Body of pancreas (tissue), 4 donors: ENCODE results near the gene C11orf87. TPM values are rescaled to one million over a fixed set of nuclear protein-coding genes. Genes with fewer than 3 reads are reported as not detected.
A peak's percentile ranks its signal among the peaks of the same experiment; 100 is the strongest.

Experiments used
- ATAC-seq: fragments of 150-250 bp; one replicate; pipeline ENCODE4 v1.9.1; 2016
- DNase-seq, 4 donors: peaks; one replicate each; pipeline ENCODE4 v3.0.0-alpha.2; 2019
- H3K27ac ChIP-seq, 4 donors: fragments of 200-600 bp; sonication (generic); 1 replicate in 3 of 4; 2 replicates in 1 of 4; pipeline versions ENCODE4 v1.5.1 to v1.6.1; 2016 to 2019; ENCODE audit warnings: mild to moderate bottlenecking in 1 of 4, mixed read lengths in 1 of 4, moderate library complexity in 1 of 4
- H3K27me3 ChIP-seq, 2 donors: fragments of 200-600 bp; sonication (generic); one replicate each; pipeline ENCODE4 v1.6.0; 2016; ENCODE audit warnings: mild to moderate bottlenecking in 1 of 2
- H3K36me3 ChIP-seq, 2 donors: fragments of 200-600 bp; sonication (generic); replicated peaks in 1 of 2; 2 replicates each; pipeline ENCODE4 v1.5.1; 2016; ENCODE audit warnings: low read depth in 2 of 2; ENCODE audit not compliant: insufficient read depth in 1 of 2
- H3K4me1 ChIP-seq: fragments of 200-600 bp; sonication (generic); one replicate; pipeline ENCODE4 v1.6.0; 2016
- H3K4me3 ChIP-seq, 2 donors: fragments of 200-600 bp; sonication (generic); 1 replicate in 1 of 2; 2 replicates in 1 of 2; pipeline ENCODE4 v1.5.1; 2016 to 2019
- H3K9me3 ChIP-seq, 3 donors: fragments of 200-600 bp; sonication (generic); 1 replicate in 2 of 3; 2 replicates in 1 of 3; pipeline ENCODE4 v1.5.1; 2016
- CTCF ChIP-seq, 7 experiments: fragments of 450-650 bp in 4 of 7; fragments of 200-600 bp in 3 of 7; sonication (generic) in 3 of 7; IDR thresholded peaks; one replicate each; pipeline ENCODE4 v1.5.1; 2016 to 2019; ENCODE audit warnings: antibody characterized with exemption in 7 of 7
- POLR2A ChIP-seq, 3 donors: fragments of 450-650 bp; IDR thresholded peaks; one replicate each; pipeline ENCODE4 v1.6.1; 2016; ENCODE audit warnings: antibody characterized with exemption in 3 of 3, mild to moderate bottlenecking in 2 of 3
- WGBS, 2 donors: methylation state at CpG; one replicate each; pipeline ENCODE4 v1.1.5; 2017; 5-methylcytosine and 5-hydroxymethylcytosine counted together
- intact Hi-C: fragments of 100-400 bp; cut with DNase I; formaldehyde crosslinking; loops from one replicate; pipeline ENCODE4 v1.15.1; 2023
- total RNA-seq, 2 donors: library from RNA; depleted of rRNA; stranded (reverse); fragments of >200 nt; gene quantifications; one replicate each; pipeline ENCODE4 v1.1.0, GENCODE V29; 2016

The C11orf87 gene
- total RNA-seq, result not detected

- peak in 1 of 4 donors; percentile 7 for DNase-seq
- H3K27me3 ChIP-seq, result peaks cover 0 to 14% of the 10 kb centered on the region in 2 donors
- no peaks in the 10 kb centered on the region for H3K36me3 ChIP-seq
- 1 to 2% methylated on average over 22 to 54 of the region's 54 CpGs for WGBS, 2 donors
- peaks cover 20% of the 10 kb centered on the region for H3K4me1 ChIP-seq
- ATAC-seq, result no peak
- H3K4me3 ChIP-seq, result no peak within 1 kb of the TSS
- no peak within 1 kb of the TSS for H3K27ac ChIP-seq
- H3K9me3 ChIP-seq, result no peaks in the 10 kb centered on the region
- TF ChIP-seq CTCF (IDR thresholded peaks at IDR 0.05) (no peak), POLR2A (IDR thresholded peaks at IDR 0.05) (no peak)
- intact Hi-C loops, result no loop called here
Observed at GRCh38 chr11:109421981-109422869, at the start of gene C11orf87. Gene C11orf87, plus strand, starts transcription at chr11:109422190. Its CDS starts 1,444 bp downstream, at chr11:109423634.

- Histone ChIP-seq H3K9me3 (peaks cover 0 to 5% (median 0%) of the 10 kb centered on the region in 3 donors), H3K36me3 (no peaks in the 10 kb centered on the region), H3K27me3 (no peaks in the 10 kb centered on the region), H3K4me3 (no peak overlapping the region), H3K4me1 (no peaks in the 10 kb centered on the region), H3K27ac (no peak overlapping the region)
- no peak for DNase-seq
- TF ChIP-seq CTCF (IDR thresholded peaks at IDR 0.05), result no peak
- no peak for TF ChIP-seq POLR2A (IDR thresholded peaks at IDR 0.05)
- intact Hi-C loops, result no loop called here
- no peak for ATAC-seq
Observed at GRCh38 chr11:109374032-109374431, 48.0 kb upstream of the C11orf87 start.

- no peak overlapping the region for H3K4me3 ChIP-seq
- ATAC-seq (no peak), DNase-seq (no peak)
- no peaks in the 10 kb centered on the region for H3K27me3 ChIP-seq
- H3K36me3 ChIP-seq, result no peaks in the 10 kb centered on the region
- intact Hi-C loops, result no loop called here
- TF ChIP-seq CTCF (IDR thresholded peaks at IDR 0.05), result no peak
- no peak for TF ChIP-seq POLR2A (IDR thresholded peaks at IDR 0.05)
- H3K9me3 ChIP-seq, result peaks cover 0 to 5% (median 0%) of the 10 kb centered on the region in 3 donors
- H3K4me1 ChIP-seq, result no peaks in the 10 kb centered on the region
- no peak overlapping the region for H3K27ac ChIP-seq
- 59 to 66% methylated on average over 4 of the region's 4 CpGs for WGBS, 2 donors
Observed at GRCh38 chr11:109374441-109374840, 47.5 kb upstream of the C11orf87 start.

GRCh38 chr11:109377039-109377742 lies 44.8 kb upstream of the C11orf87 start:
- intact Hi-C loops, result no loop called here
- Histone ChIP-seq H3K4me1 (no peaks in the 10 kb centered on the region), H3K36me3 (no peaks in the 10 kb centered on the region), H3K4me3 (no peak overlapping the region), H3K27ac (no peak overlapping the region), H3K9me3 (no peaks in the 10 kb centered on the region), H3K27me3 (no peaks in the 10 kb centered on the region)
- TF ChIP-seq POLR2A (IDR thresholded peaks at IDR 0.05) (no peak), CTCF (IDR thresholded peaks at IDR 0.05) (no peak)
- 62 to 76% methylated on average over 4 of the region's 4 CpGs for WGBS, 2 donors
- ATAC-seq, result no peak
- DNase-seq, result no peak
